BLaER1 (cell line): ENCODE results near the gene PSMC5.

Source experiments
- H3K27ac ChIP-seq: shearing (Covaris generic); formaldehyde crosslinking; 2 replicates; pipeline ENCODE4 v1.8.1; 2022
- H3K27me3 ChIP-seq: shearing (Covaris generic); formaldehyde crosslinking; 2 replicates; pipeline ENCODE4 v1.8.1; 2022
- H3K36me3 ChIP-seq: shearing (Covaris generic); formaldehyde crosslinking; 2 replicates; pipeline ENCODE4 v1.8.1; 2022
- H3K4me1 ChIP-seq: shearing (Covaris generic); formaldehyde crosslinking; 2 replicates; pipeline ENCODE4 v1.8.1; 2022
- H3K4me2 ChIP-seq: shearing (Covaris generic); formaldehyde crosslinking; 2 replicates; pipeline ENCODE4 v1.8.1; 2022
- H3K4me3 ChIP-seq: shearing (Covaris generic); formaldehyde crosslinking; 2 replicates; pipeline ENCODE4 v1.8.1; 2022
- H3K9ac ChIP-seq: shearing (Covaris generic); formaldehyde crosslinking; 2 replicates; pipeline ENCODE4 v1.8.1; 2022
- H3K9me3 ChIP-seq: shearing (Covaris generic); formaldehyde crosslinking; 2 replicates; pipeline ENCODE4 v1.8.1; 2022
- H4K20me1 ChIP-seq: shearing (Covaris generic); formaldehyde crosslinking; 2 replicates; pipeline ENCODE4 v1.8.1; 2022
- Cebpa-rat ChIP-seq: shearing (Covaris generic); IDR thresholded peaks from 2 replicates; pipeline ENCODE4 v1.8.1; 2022

PSMC5 gene

DNA sequence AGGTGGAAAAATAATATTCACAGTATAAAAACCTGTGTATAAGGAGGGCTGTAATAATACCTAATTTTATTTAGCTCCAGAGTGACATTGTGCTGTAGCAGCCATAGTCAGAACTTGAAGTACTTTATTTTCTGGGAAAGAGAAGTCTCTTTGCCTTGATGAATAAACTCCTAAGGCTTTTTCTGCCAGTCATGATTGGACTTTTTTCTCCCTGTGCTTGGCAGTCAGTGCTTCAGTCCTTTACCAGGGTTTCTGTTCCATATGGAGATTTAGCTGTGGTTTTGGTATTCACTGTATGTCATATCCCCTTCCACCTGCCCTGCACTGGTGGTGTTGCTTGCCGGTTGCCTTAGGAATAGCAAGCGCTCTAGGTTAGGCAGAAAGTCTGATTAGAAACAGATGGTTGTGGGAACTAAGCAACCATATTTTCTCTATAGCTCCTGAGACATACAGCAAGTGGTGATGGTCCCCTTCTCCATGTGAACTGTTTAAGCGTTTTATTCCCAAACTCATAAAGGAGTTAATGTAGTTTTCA, 28.6 kb upstream of the PSMC5 start:
- no peaks in the 10 kb centered on the region for H3K27me3 ChIP-seq
- H3K4me2 ChIP-seq, result no peak overlapping the region

DNA sequence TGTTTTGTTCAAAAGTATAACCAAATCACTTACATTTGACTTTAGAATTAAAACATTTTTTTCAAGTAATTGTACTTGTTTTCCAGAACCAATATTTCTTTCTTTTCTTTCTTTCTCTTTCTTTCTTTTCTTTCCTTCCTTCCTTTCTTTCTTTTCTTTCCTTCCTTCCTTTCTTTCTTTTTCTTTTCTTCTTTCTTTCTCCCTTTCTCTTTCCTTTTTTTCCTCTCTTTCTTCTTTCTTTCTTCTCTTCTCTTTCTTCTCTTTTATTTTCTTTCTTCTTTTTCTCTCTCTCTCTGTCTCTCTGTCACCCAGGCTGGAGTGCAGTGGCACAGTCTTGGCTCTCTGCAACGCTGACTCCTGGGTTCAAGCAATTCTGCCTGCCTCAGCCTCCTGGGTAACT, 26.4 kb upstream of the PSMC5 start:
- peaks cover 100% of the 10 kb centered on the region for H3K36me3 ChIP-seq
- H3K4me3 ChIP-seq, result no peak overlapping the region
- TF ChIP-seq Cebpa-rat, result no peak
- H3K9me3 ChIP-seq, result no peaks in the 10 kb centered on the region
- no peak overlapping the region for H3K9ac ChIP-seq
- no peaks in the 10 kb centered on the region for H3K4me1 ChIP-seq
- peaks cover 66% of the 10 kb centered on the region for H4K20me1 ChIP-seq
- H3K4me2 ChIP-seq, result no peak overlapping the region
- H3K27ac ChIP-seq, result no peak overlapping the region
- no peaks in the 10 kb centered on the region for H3K27me3 ChIP-seq

More for the DNA sequence above, 28.6 kb upstream of the PSMC5 start:
- Histone ChIP-seq H3K27ac (no peak overlapping the region), H3K4me1 (no peaks in the 10 kb centered on the region), H3K36me3 (peaks cover 99% of the 10 kb centered on the region), H4K20me1 (peaks cover 67% of the 10 kb centered on the region), H3K9ac (no peak overlapping the region), H3K9me3 (no peaks in the 10 kb centered on the region), H3K4me3 (no peak overlapping the region)
- TF ChIP-seq Cebpa-rat, result no peak

DNA sequence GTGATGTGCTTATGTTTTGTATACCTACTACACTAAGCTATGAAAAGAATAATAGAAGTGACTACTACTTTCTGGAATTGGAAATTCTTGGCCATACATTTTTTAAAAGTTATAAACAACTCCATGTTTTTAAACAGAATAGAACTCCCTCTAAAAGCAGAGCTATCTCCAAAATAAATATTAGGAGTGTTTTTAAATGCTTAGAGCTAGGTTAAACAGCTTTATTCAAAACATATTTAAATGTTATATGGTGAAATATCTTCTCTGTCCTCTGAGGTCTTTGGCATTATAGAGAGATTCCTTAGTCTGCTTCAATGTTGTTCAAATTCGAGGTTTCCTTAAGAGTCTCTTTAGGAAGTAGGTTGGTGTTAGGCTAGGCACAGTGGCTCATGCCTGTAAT, 22.9 kb upstream of the PSMC5 start:
- no peak for TF ChIP-seq Cebpa-rat
- H3K4me2 ChIP-seq, result no peak overlapping the region
- H3K9ac ChIP-seq, result no peak overlapping the region
- no peaks in the 10 kb centered on the region for H3K9me3 ChIP-seq
- peaks cover 99% of the 10 kb centered on the region for H3K36me3 ChIP-seq
- no peak overlapping the region for H3K4me3 ChIP-seq
- H3K27ac ChIP-seq, result no peak overlapping the region
- H3K27me3 ChIP-seq, result no peaks in the 10 kb centered on the region
- H4K20me1 ChIP-seq, result peaks cover 55% of the 10 kb centered on the region
- no peaks in the 10 kb centered on the region for H3K4me1 ChIP-seq

DNA sequence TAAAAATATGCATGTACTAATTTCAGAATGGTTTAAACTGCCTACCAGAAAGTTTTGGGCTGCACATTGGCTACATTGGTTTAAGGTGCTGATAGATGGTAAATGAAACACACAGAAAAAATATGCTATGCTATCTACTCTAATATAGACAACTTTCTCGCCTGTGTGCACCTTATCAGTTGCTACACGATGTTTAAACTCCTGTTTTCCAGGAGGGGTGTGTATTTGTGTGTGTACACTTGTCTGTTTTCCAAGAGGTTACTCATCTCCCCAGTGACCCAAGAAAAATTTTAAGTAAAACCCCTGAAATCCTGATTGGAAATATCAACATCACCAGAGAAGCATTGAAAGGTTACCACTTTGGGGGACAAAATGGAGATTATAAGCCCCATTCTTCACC, 21.6 kb upstream of the PSMC5 start:
- H3K27me3 ChIP-seq, result no peaks in the 10 kb centered on the region
- H3K4me3 ChIP-seq, result no peak overlapping the region
- no peak overlapping the region for H3K27ac ChIP-seq
- no peaks in the 10 kb centered on the region for H3K4me1 ChIP-seq
- no peak overlapping the region for H3K9ac ChIP-seq
- H3K36me3 ChIP-seq, result peaks cover 99% of the 10 kb centered on the region
- H4K20me1 ChIP-seq, result peaks cover 51% of the 10 kb centered on the region; the same call in 1 of the 2 replicates
- TF ChIP-seq Cebpa-rat, result no peak
- H3K4me2 ChIP-seq, result no peak overlapping the region
- H3K9me3 ChIP-seq, result no peaks in the 10 kb centered on the region

DNA sequence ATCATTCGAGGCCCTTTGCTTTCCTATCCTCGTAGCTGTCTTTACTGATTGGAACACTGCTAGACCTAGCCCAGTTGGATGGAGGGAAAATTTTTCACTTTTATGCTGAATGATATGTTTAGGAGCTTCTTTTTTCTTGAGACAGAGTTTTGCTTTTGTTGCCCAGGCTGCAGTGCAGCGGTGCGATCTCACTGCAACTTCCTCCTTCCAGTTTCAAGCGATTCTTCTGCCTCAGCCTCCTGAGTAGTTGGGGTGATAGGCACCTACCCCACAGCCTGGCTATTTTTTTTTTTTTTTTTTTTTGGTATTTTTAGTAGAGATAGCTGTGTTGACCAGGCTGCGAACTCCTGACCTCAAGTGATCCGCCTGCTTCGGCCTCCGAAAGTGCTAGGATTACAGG, 17.3 kb upstream of the PSMC5 start:
- H3K9ac ChIP-seq, result no peak overlapping the region; the same call in 1 of the 2 replicates
- H3K9me3 ChIP-seq, result no peaks in the 10 kb centered on the region
- H4K20me1 ChIP-seq, result 0 out of 2 replicates have a peak, but pooled peaks cover 40% of the 10 kb centered on the region
- no peak overlapping the region for H3K27ac ChIP-seq
- no peak overlapping the region for H3K4me3 ChIP-seq
- no peaks in the 10 kb centered on the region for H3K4me1 ChIP-seq
- no peak for TF ChIP-seq Cebpa-rat
- no peaks in the 10 kb centered on the region for H3K27me3 ChIP-seq
- no peak overlapping the region for H3K4me2 ChIP-seq
- H3K36me3 ChIP-seq, result peaks cover 99% of the 10 kb centered on the region

DNA sequence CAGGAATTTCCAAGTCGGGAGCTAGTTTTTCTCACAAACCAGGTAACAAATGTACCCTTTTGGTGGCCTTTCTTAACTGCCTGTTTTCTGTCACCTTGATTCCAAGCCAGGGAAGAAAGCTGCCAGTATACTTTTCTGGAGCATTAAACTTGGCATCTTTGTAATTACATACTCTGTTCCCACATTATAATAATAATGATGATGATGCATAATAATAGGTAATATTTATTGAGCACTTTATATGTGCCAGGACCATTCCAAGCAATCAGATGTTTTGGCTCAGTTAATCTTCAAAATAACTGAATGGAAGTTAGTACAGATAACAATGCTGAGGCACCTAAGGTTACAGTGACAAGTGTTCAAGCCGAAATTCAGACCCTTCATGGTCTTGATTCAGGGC, 11.1 kb upstream of the PSMC5 start:
- no peak for TF ChIP-seq Cebpa-rat

DNA sequence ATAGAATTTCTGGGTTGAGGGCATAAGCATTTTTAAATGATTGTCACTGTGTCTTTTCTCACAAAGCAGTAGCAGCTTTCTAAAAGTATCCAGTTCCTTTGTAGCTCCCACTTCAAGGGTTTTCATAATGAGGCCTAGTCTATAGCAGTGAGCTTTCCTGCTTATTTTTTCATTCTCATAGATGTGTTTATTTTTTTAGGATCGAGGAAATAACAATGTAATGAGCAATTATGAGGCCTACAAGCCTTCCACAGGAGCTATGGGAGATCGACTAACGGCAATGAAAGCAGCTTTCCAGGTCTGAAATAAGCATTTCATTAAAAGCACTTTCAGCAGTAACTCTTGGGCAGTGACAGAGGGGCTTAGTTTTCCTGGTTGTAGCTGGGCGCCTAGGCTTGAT, 10.6 kb upstream of the PSMC5 start:
- Histone ChIP-seq H3K9me3 (no peaks in the 10 kb centered on the region), H4K20me1 (peaks cover 52% of the 10 kb centered on the region), H3K36me3 (peaks cover 100% of the 10 kb centered on the region), H3K9ac (no peak overlapping the region; the same call in 1 of the 2 replicates), H3K4me1 (peaks cover 36% of the 10 kb centered on the region), H3K27ac (no peak overlapping the region), H3K4me3 (no peak overlapping the region), H3K27me3 (no peaks in the 10 kb centered on the region), H3K4me2 (no peak overlapping the region)
- TF ChIP-seq Cebpa-rat, result no peak

More for the DNA sequence above, 11.1 kb upstream of the PSMC5 start:
- Histone ChIP-seq H3K27me3 (no peaks in the 10 kb centered on the region), H3K36me3 (peaks cover 100% of the 10 kb centered on the region), H3K27ac (no peak overlapping the region), H3K9me3 (no peaks in the 10 kb centered on the region), H4K20me1 (peaks cover 46% of the 10 kb centered on the region), H3K4me3 (no peak overlapping the region), H3K4me1 (peaks cover 30% of the 10 kb centered on the region), H3K9ac (no peak overlapping the region), H3K4me2 (no peak overlapping the region)

DNA sequence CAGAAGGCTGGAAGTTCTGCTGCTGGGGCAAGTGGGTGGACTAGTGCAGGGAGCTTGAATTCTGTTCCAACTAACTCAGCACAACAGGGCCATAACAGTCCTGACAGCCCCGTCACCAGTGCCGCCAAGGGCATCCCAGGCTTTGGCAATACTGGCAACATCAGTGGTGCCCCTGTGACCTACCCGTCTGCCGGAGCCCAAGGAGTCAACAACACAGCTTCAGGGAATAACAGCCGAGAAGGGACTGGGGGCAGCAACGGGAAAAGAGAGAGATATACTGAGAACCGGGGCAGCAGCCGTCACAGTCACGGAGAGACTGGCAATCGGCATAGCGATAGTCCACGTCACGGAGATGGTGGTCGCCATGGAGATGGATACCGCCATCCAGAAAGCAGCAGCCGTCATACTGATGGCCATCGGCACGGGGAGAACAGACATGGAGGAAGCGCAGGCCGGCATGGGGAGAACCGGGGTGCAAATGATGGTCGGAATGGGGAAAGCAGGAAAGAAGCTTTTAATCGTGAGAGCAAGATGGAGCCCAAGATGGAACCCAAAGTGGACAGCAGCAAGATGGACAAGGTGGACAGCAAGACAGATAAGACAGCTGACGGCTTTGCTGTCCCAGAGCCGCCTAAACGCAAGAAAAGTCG, 9.4 kb upstream of the PSMC5 start:
- TF ChIP-seq Cebpa-rat, result no peak
- peaks cover 48% of the 10 kb centered on the region for H3K4me1 ChIP-seq
- H3K27me3 ChIP-seq, result no peaks in the 10 kb centered on the region
- H3K36me3 ChIP-seq, result peaks cover 100% of the 10 kb centered on the region
- peaks cover 64% of the 10 kb centered on the region for H4K20me1 ChIP-seq
- H3K9ac ChIP-seq, result no peak overlapping the region
- H3K4me2 ChIP-seq, result peak overlapping the region; percentile 89; the same call in 1 of the 2 replicates
- no peak overlapping the region for H3K27ac ChIP-seq
- no peaks in the 10 kb centered on the region for H3K9me3 ChIP-seq
- H3K4me3 ChIP-seq, result no peak overlapping the region

DNA sequence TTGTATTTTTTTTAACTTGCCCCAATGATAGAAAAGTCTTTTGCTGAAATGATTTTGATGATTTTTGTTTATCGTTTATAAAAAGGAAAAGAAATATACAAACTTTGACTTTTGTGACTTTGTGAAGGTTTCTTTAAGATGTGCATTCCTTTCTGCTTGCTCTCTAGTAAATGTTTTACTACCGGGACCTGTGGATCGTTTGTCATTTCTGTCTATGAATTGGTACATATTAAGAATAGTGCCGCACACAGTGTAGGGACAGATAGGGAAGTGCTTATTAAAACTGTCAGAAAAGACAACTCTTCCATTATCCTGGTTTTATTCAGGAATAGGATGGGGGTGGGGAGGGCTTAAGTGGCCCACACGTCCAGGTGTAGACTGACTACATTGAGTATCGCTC, 8.1 kb upstream of the PSMC5 start:
- peak overlapping the region; percentile 54 for H3K4me3 ChIP-seq
- H4K20me1 ChIP-seq, result peaks cover 67% of the 10 kb centered on the region
- no peak for TF ChIP-seq Cebpa-rat
- peak overlapping the region; percentile 60 for H3K9ac ChIP-seq
- H3K4me1 ChIP-seq, result peaks cover 60% of the 10 kb centered on the region
- no peaks in the 10 kb centered on the region for H3K9me3 ChIP-seq
- H3K27me3 ChIP-seq, result no peaks in the 10 kb centered on the region
- peak overlapping the region; percentile 82 for H3K27ac ChIP-seq
- peak overlapping the region; percentile 89 for H3K4me2 ChIP-seq
- H3K36me3 ChIP-seq, result peaks cover 100% of the 10 kb centered on the region
